Endothelial cell of umbilical vein (primary cell): Measurements from ENCODE around the gene ESF1. TPM values are rescaled to one million over a fixed set of nuclear protein-coding genes. Genes with fewer than 3 reads are reported as not detected.

Source experiments
- BruUV-seq: library from RNA; stranded (reverse); fragments of 400-500 nt; replicated peaks from 2 replicates; lab custom pipeline; 2021; lab: Mats Ljungman, UMichigan
- CTCF ChIA-PET: fragments of 300-600, 350-600 bp; sonication (Branson Sonifier 250); formaldehyde crosslinking; loops from one replicate; lab custom pipeline; 2021; ENCODE audit warnings: antibody characterized with exemption, inconsistent platforms; lab: Charles Lee
- POLR2A ChIA-PET: fragments of 300-600, 350-600 bp; sonication (Branson Sonifier 250); formaldehyde crosslinking; loops from one replicate; lab custom pipeline; 2021; ENCODE audit warnings: antibody characterized with exemption, inconsistent platforms; lab: Charles Lee
- DNase-seq: peaks from one replicate; pipeline ENCODE4 v3.0.0-alpha.2; 2011; ENCODE audit warnings: low read depth, low spot score
- FAIRE-seq: peaks from 2 replicates; lab custom pipeline; 2011; peaks lifted over from hg19 to GRCh38; lab: Jason Lieb, UNC
- H2AFZ ChIP-seq: 2 replicates; pipeline ENCODE4 v1.6.0; 2012; ENCODE audit warnings: low read depth, low read length, control low read depth, inconsistent platforms
- H3K27ac ChIP-seq: 2 replicates; pipeline ENCODE4 v1.5.1; 2011; ENCODE audit warnings: low read depth, mild to moderate bottlenecking, control low read depth, low read length, moderate library complexity; ENCODE audit not compliant: insufficient read depth
- H3K27me3 ChIP-seq, 2 experiments: 2 replicates each; pipeline versions ENCODE4 v1.6.0 to v1.6.1; 2011; ENCODE audit warnings: low read length in 2 of 2, mixed read lengths in 1 of 2; ENCODE audit not compliant: control insufficient read depth in 2 of 2, insufficient read depth in 2 of 2
- H3K36me3 ChIP-seq, 2 experiments: 2 replicates in 1 of 2; 3 replicates in 1 of 2; pipeline ENCODE4 v1.5.1; 2011; ENCODE audit warnings: low read length in 2 of 2, mild to moderate bottlenecking in 1 of 2, moderate library complexity in 1 of 2; ENCODE audit not compliant: control insufficient read depth in 2 of 2, insufficient read depth in 2 of 2; ENCODE audit errors: extremely low read depth in 1 of 2
- H3K4me1 ChIP-seq: 3 replicates; pipeline ENCODE4 v1.5.1; 2011; ENCODE audit warnings: mild to moderate bottlenecking, low read length; ENCODE audit not compliant: control insufficient read depth, insufficient read depth; ENCODE audit errors: extremely low read depth
- H3K4me2 ChIP-seq: 2 replicates; pipeline ENCODE4 v1.6.1; 2011; ENCODE audit warnings: low read length, control low read depth, mixed read lengths; ENCODE audit not compliant: insufficient read depth
- H3K4me3 ChIP-seq, 3 experiments: fragments of 200-600 bp in 1 of 3; sonication (generic), shearing (Covaris generic) in 1 of 3; replicated peaks in 1 of 3; 2 replicates each; pipeline ENCODE4 v1.5.1; 2011 to 2016; ENCODE audit warnings: control low read depth in 3 of 3, low read length in 3 of 3, mild to moderate bottlenecking in 2 of 3, inconsistent platforms in 1 of 3, low read depth in 1 of 3, moderate library complexity in 1 of 3; ENCODE audit not compliant: insufficient read depth in 1 of 3
- H3K79me2 ChIP-seq: 2 replicates; pipeline ENCODE4 v1.6.0; 2012; ENCODE audit warnings: low read length, inconsistent platforms; ENCODE audit not compliant: control insufficient read depth, insufficient read depth
- H3K9ac ChIP-seq: replicated peaks from 2 replicates; pipeline ENCODE3; 2011; ENCODE audit warnings: low read length, control low read depth; ENCODE audit not compliant: insufficient read depth; ENCODE audit errors: extremely low read depth
- H3K9me1 ChIP-seq: replicated peaks from 3 replicates; pipeline ENCODE4 v1.6.0; 2011; ENCODE audit warnings: mild to moderate bottlenecking, low read length; ENCODE audit not compliant: control insufficient read depth, insufficient read depth; ENCODE audit errors: extremely low read depth
- H3K9me3 ChIP-seq: replicated peaks from 2 replicates; pipeline ENCODE4 v1.5.1; 2012; ENCODE audit warnings: low read length, inconsistent platforms; ENCODE audit not compliant: control insufficient read depth, insufficient read depth
- H4K20me1 ChIP-seq: replicated peaks from 2 replicates; pipeline ENCODE3; 2011; ENCODE audit warnings: mild to moderate bottlenecking, low read length; ENCODE audit not compliant: control insufficient read depth, insufficient read depth; ENCODE audit errors: extremely low read depth
- EZH2 ChIP-seq: IDR thresholded peaks from 2 replicates; pipeline ENCODE4 v1.6.1; 2012; ENCODE audit warnings: borderline replicate concordance, low read depth, mild to moderate bottlenecking, moderate library complexity, low read length, inconsistent platforms; ENCODE audit not compliant: severe bottlenecking
- FOS ChIP-seq: IDR thresholded peaks from 2 replicates; pipeline ENCODE4 v1.6.1; 2011; ENCODE audit warnings: mild to moderate bottlenecking, low read length, moderate library complexity, borderline replicate concordance; ENCODE audit not compliant: insufficient read depth
- JUN ChIP-seq: IDR thresholded peaks from 2 replicates; pipeline ENCODE4 v1.6.1; 2011; ENCODE audit warnings: borderline replicate concordance, low read depth; ENCODE audit not compliant: insufficient read length, insufficient read depth
- MYC ChIP-seq: IDR thresholded peaks from one replicate; pipeline ENCODE4 v1.6.1; 2011; ENCODE audit warnings: mild to moderate bottlenecking, low read depth, low read length
- POLR2AphosphoS5 ChIP-seq: IDR thresholded peaks from 2 replicates; pipeline ENCODE4 v1.6.1; 2012; ENCODE audit warnings: low read depth, mild to moderate bottlenecking, control low read depth, low read length, moderate library complexity; ENCODE audit not compliant: insufficient read depth
- dilution Hi-C: fragments of 300-500 bp; cut with MboI; formaldehyde crosslinking; loops from one replicate; pipeline ENCODE4 v1.15.0; 2019; ENCODE audit warnings: low sequenced_read_pairs; ENCODE audit not compliant: extremely low pct_ligation_motif_present
- intact Hi-C: fragments of 100-400 bp; cut with micrococcal nuclease; formaldehyde crosslinking; loops from one replicate; pipeline ENCODE4 v1.10.0; 2022
- polyA plus RNA-seq, 4 experiments: library from polyadenylated mRNA; depleted of rRNA in 3 of 4; stranded (reverse) in 3 of 4; unstranded in 1 of 4; fragments of >200 nt; gene quantifications; 2 replicates each; pipeline versions ENCODE4 v1.2.1 to v1.2.3, GENCODE V29; 2011 to 2012; ENCODE audit warnings: missing spikeins in 1 of 4
- total RNA-seq: library from RNA; stranded (reverse); gene quantifications from 2 replicates; pipeline ENCODE4 v1.2.3, GENCODE V29; 2021

Gene ESF1
- total and polyA plus RNA-seq, 2 donors (not counting 3 experiments of a cell fraction or from before 2014, with no cell fraction given), result 0.72 to 15.5 TPM

DNA sequence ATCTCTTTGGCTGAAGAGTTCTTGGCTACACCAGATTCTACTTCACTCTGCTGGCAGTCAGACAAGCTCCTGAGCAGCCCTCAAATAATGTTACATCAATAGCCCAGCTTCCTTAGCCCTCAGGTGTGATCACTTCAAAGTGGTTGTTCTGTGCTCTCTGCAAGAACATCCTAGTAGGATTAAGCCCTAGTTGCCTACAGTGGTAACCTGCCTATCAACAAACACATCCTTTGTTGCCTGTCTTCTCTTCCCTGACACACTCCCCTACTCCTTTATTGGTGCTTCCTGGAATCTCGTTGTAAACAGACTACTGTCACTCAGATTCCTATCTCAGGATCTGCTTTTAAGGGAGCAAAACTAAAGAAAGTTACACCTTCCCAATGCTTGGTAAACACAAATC is 100.9 kb downstream of the ESF1 start:
- Histone ChIP-seq H3K9me1 (no peaks in the 10 kb centered on the region), H3K4me2 (no peak overlapping the region), H3K9me3 (no peaks in the 10 kb centered on the region), H3K4me1 (no peaks in the 10 kb centered on the region), H3K27me3 (no peaks in the 10 kb centered on the region), H3K36me3 (no peaks in the 10 kb centered on the region), H3K79me2 (no peaks in the 10 kb centered on the region), H2AFZ (no peak overlapping the region), H4K20me1 (no peaks in the 10 kb centered on the region), H3K4me3 (no peak overlapping the region), H3K27ac (no peak overlapping the region), H3K9ac (no peak overlapping the region)
- dilution Hi-C loops (no loop called here), intact Hi-C loops (no loop called here)
- FAIRE-seq (no peak), DNase-seq (no peak)
- TF ChIP-seq POLR2AphosphoS5, result no peak
- no peak for TF ChIP-seq MYC
- TF ChIP-seq JUN, result no peak
- no peak for TF ChIP-seq EZH2
- CTCF ChIA-PET, result interaction anchor here (1.5 kb wide), 1 partner anchor 19 kb away, joined by 3 read pairs; no protein-coding TSS in a partner anchor
- POLR2A ChIA-PET, result no interaction called here
- BruUV-seq, result no TSS peak

DNA sequence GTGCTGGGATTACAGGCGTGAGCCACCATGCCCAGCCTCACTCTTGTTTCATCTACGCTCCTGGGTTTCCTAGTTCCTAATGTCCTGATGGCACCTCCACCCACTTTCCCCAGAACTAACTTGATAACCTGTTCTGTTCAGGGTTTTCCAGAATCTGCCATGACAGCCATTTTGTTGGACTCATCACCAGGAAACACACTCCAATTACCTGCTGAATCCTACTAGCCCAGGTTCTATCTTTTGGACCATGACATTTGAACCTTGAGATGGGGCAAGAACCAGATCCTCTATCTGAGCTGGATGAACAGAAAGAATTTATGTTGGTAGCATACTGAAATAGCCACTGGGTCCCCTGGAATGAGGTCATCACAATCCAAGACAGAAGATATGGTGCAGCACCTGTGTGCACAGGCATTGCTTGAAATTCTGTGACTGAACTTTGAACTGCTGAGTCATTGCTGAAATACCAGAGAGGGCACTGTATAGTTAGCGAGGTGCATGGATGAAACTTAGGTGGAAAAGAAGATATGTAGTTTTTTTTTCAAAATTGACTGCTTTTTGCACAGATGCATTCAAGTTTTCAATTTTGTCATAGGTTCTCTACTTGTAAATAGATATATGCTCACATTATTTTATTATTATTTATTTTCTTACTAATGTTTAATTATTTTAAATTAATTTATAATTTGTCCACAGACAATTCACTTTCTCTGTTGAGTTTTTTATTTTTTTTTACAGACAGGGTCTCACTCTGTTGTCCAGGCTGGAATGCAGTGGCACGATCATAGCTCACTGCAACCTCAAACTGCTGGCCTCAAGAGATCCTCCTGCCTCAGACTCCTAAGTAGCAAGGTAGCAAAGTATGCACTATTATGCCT is 103.2 kb downstream of the ESF1 start:
- ChIA-PET CTCF (interaction anchor here (0.7 kb wide), 1 partner anchor 16 kb away, joined by 4 read pairs; no protein-coding TSS in a partner anchor), POLR2A (no interaction called here)
- DNase-seq, result no peak
- dilution Hi-C loops, result no loop called here
- Histone ChIP-seq H3K4me2 (no peak overlapping the region), H3K27me3 (no peaks in the 10 kb centered on the region), H2AFZ (no peak overlapping the region), H3K9me1 (no peaks in the 10 kb centered on the region), H3K79me2 (no peaks in the 10 kb centered on the region), H3K9me3 (no peaks in the 10 kb centered on the region), H4K20me1 (no peaks in the 10 kb centered on the region), H3K9ac (no peak overlapping the region), H3K4me1 (no peaks in the 10 kb centered on the region), H3K4me3 (no peak overlapping the region), H3K27ac (no peak overlapping the region), H3K36me3 (no peaks in the 10 kb centered on the region)
- BruUV-seq, result no TSS peak
- TF ChIP-seq FOS, result no peak
- TF ChIP-seq JUN, result peak; percentile 30
- intact Hi-C loops, result no loop called here
- no peak for FAIRE-seq
